RWPE1 (cell line): ENCODE data around the gene TXNL4B.

Source experiments
- CTCF ChIA-PET: fragments of 350-600 bp; sonication (Branson Sonifier 250); formaldehyde crosslinking; extraction: SDS; loops from one replicate; lab custom pipeline; 2021; lab: Yijun Ruan, JAX
- POLR2A ChIA-PET: fragments of 400-600 bp; formaldehyde crosslinking; extraction: SDS; loops from one replicate; lab custom pipeline; 2020; ENCODE audit warnings: antibody characterized with exemption; ENCODE audit not compliant: low non-redundant PET; lab: Yijun Ruan, JAX
- DNase-seq: peaks from one replicate; pipeline ENCODE4 v3.0.0; 2012; ENCODE audit warnings: low spot score
- H3K27ac ChIP-seq: fragments of 450-650 bp; 2 replicates; pipeline ENCODE4 v1.5.1; 2017
- TF ChIP-seq, protein P1 (sequence below): fragments of 450-650 bp; conservative IDR thresholded peaks from 2 replicates; pipeline ENCODE4 v1.5.1; 2017; ENCODE audit warnings: low read depth, mild to moderate bottlenecking

The TXNL4B gene

GRCh38 chr16:72109966-72110530 lies 16.6 kb upstream of the TXNL4B start:
- no peak for DNase-seq
- ChIA-PET POLR2A (interaction anchor here (0.6 kb wide), 1 partner anchor 158 kb away, joined by 3 read pairs; no protein-coding TSS in a partner anchor), CTCF (no interaction called here)
- TF ChIP-seq, protein P1, sequence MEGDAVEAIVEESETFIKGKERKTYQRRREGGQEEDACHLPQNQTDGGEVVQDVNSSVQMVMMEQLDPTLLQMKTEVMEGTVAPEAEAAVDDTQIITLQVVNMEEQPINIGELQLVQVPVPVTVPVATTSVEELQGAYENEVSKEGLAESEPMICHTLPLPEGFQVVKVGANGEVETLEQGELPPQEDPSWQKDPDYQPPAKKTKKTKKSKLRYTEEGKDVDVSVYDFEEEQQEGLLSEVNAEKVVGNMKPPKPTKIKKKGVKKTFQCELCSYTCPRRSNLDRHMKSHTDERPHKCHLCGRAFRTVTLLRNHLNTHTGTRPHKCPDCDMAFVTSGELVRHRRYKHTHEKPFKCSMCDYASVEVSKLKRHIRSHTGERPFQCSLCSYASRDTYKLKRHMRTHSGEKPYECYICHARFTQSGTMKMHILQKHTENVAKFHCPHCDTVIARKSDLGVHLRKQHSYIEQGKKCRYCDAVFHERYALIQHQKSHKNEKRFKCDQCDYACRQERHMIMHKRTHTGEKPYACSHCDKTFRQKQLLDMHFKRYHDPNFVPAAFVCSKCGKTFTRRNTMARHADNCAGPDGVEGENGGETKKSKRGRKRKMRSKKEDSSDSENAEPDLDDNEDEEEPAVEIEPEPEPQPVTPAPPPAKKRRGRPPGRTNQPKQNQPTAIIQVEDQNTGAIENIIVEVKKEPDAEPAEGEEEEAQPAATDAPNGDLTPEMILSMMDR: no peak
- H3K27ac ChIP-seq: no peak overlapping the region

DNA sequence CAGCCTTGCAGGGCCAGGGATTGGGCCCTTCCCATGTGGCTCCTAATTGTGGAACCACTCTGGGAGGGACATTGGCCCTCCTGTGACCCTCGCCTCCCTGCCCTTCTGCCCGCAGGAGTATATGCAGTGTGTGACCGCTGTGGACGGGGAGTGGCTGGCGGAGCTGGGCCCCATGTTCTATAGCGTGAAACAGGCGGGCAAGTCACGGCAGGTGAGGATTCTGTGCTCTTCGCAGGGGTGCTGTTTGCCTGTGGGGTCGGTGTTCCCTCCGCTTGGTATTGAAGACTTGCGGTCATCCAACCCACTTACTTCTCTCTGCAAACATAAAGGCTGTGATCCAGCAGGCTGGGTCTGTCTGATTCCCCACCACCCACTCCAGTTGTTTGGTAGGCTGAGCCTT lies 15.9 kb upstream of the TXNL4B start:
- DNase-seq: no peak
- CTCF ChIA-PET: no interaction called here
- H3K27ac ChIP-seq: no peak overlapping the region
- POLR2A ChIA-PET: no interaction called here
- TF ChIP-seq, protein P1: no peak

GRCh38 chr16:72108353-72109102 lies 15.1 kb upstream of the TXNL4B start:
- CTCF ChIA-PET: no interaction called here
- TF ChIP-seq, protein P1: no peak
- no peak for DNase-seq
- H3K27ac ChIP-seq: no peak overlapping the region
- POLR2A ChIA-PET: no interaction called here

DNA sequence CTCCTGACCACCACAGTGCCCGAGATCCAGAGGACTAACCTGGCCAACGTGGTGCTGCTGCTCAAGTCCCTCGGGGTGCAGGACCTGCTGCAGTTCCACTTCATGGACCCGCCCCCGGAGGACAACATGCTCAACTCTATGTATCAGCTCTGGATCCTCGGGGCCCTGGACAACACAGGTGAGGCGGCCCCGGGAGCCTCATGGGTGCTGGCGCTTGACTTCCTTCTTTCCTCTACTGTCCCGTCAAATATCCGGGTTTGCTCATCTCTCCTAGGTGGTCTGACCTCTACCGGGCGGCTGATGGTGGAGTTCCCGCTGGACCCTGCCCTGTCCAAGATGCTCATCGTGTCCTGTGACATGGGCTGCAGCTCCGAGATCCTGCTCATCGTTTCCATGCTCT lies 14.0 kb upstream of the TXNL4B start:
- POLR2A ChIA-PET: no interaction called here
- TF ChIP-seq, protein P1: no peak
- H3K27ac ChIP-seq: no peak overlapping the region
- DNase-seq: no peak
- CTCF ChIA-PET: no interaction called here

DNA sequence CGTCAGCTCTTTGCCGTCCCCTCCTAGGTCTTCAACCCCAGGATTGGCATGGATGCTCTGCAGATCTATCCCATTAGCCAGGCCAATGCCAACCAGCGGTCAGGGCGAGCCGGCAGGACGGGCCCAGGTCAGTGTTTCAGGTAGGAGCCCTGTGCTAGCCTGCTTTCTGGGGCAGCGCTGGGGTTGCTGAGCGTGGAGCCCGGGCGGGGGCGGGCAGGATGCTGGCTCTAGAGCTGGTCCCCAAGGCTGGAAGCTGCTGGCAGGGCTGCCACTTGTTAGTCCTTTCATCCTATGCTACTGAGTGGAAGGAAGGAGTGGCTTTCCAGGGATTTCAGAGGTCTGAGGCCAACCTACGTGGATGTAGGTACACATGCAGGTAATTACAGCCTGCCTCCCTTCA lies 12.6 kb upstream of the TXNL4B start:
- H3K27ac ChIP-seq: no peak overlapping the region
- POLR2A ChIA-PET: no interaction called here
- CTCF ChIA-PET: no interaction called here
- no peak for DNase-seq
- TF ChIP-seq, protein P1: no peak

DNA sequence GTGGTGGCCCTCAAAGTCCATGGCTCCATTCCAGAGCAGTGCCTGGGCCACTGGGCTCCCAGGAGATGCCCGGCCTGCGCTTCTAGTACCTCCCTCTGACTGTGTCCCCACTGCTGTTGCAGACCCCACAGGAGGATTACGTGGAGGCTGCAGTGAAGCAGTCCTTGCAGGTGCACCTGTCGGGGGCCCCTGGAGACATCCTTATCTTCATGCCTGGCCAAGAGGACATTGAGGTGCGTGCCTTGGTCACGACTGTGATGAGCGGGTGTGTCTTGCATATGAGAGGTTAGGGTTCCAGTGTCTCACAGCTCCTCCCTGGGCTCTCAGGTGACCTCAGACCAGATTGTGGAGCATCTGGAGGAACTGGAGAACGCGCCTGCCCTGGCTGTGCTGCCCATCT lies 11.5 kb upstream of the TXNL4B start:
- ChIA-PET POLR2A (no interaction called here), CTCF (no interaction called here)
- TF ChIP-seq, protein P1: no peak
- DNase-seq: no peak
- no peak overlapping the region for H3K27ac ChIP-seq
